ENCODE results near the gene ADM2.

Gene ADM2

GRCh38 chr22:50467773-50468440 is 13.4 kb upstream of the ADM2 start:
- DNase-seq (ENCODE audit: low spot score), result no peak

GRCh38 chr22:50468626-50469025 is 12.7 kb upstream of the ADM2 start:
- no peak for DNase-seq (ENCODE audit: low spot score)

GRCh38 chr22:50469377-50470305 is 11.7 kb upstream of the ADM2 start:
- DNase-seq (ENCODE audit: low spot score), result no peak

- DNase-seq (ENCODE audit: low spot score), result no peak
Measured at GRCh38 chr22:50470491-50470890, 10.9 kb upstream of the ADM2 start.

- peak; percentile 80 for DNase-seq (ENCODE audit: low spot score)
Measured at GRCh38 chr22:50471197-50471847, 10.0 kb upstream of the ADM2 start.

GRCh38 chr22:50471962-50472361 is 9.4 kb upstream of the ADM2 start:
- DNase-seq (ENCODE audit: low spot score), result no peak

- DNase-seq (ENCODE audit: low spot score), result no peak
Measured at GRCh38 chr22:50473088-50473487, 8.3 kb upstream of the ADM2 start.

- DNase-seq (ENCODE audit: low spot score), result no peak
Measured at GRCh38 chr22:50473855-50474671, 7.3 kb upstream of the ADM2 start.

GRCh38 chr22:50474710-50475651 is 6.4 kb upstream of the ADM2 start, which contains the start of gene SBF1:
SBF1 (minus strand) TSS chr22:50475035; CDS start chr22:50474840, 195 bp downstream.
- DNase-seq (ENCODE audit: low spot score), result peak; percentile 88

GRCh38 chr22:50475652-50476002 is 5.7 kb upstream of the ADM2 start:
- DNase-seq (ENCODE audit: low spot score), result no peak

- DNase-seq (ENCODE audit: low spot score), result no peak
Measured at GRCh38 chr22:50476868-50477267, 4.5 kb upstream of the ADM2 start.

- no peak for DNase-seq (ENCODE audit: low spot score)
Measured at GRCh38 chr22:50477923-50478322, 3.4 kb upstream of the ADM2 start.

GRCh38 chr22:50479721-50480120 is 1.6 kb upstream of the ADM2 start:
- DNase-seq (ENCODE audit: low spot score), result no peak

- DNase-seq (ENCODE audit: low spot score), result no peak
Measured at GRCh38 chr22:50481045-50481439, 301 bp upstream of the ADM2 start.

GRCh38 chr22:50482107-50483074 is 1.0 kb downstream of the ADM2 start:
- DNase-seq (ENCODE audit: low spot score), result no peak

- no peak for DNase-seq (ENCODE audit: low spot score)
Measured at GRCh38 chr22:50483106-50483505, 1.8 kb downstream of the ADM2 start.

GRCh38 chr22:50483556-50483955 is 2.2 kb downstream of the ADM2 start:
- DNase-seq (ENCODE audit: low spot score), result no peak

GRCh38 chr22:50483977-50484853 is 2.9 kb downstream of the ADM2 start:
- DNase-seq (ENCODE audit: low spot score), result no peak

All from pons (tissue), 1 donor.